COLO829 (cell line): ENCODE results near the gene IPPK.

Experiments used
- DNase-seq: peaks from one replicate; pipeline ENCODE4 v3.0.0; 2012; ENCODE audit warnings: low spot score

Gene IPPK

GRCh38 chr9:92669890-92670708, at the start of gene IPPK:
IPPK (minus strand) TSS chr9:92670131; CDS start chr9:92669988, 143 bp downstream.
- peak; percentile 100 for DNase-seq

- DNase-seq: no peak
Observed at GRCh38 chr9:92719028-92719647, 49.2 kb upstream of the IPPK start.

- no peak for DNase-seq
Observed at GRCh38 chr9:92718086-92719001, 48.4 kb upstream of the IPPK start.

GRCh38 chr9:92717201-92718085, 47.5 kb upstream of the IPPK start:
- DNase-seq: no peak

- peak; percentile 50 for DNase-seq
Observed at GRCh38 chr9:92716557-92716956, 46.6 kb upstream of the IPPK start.

GRCh38 chr9:92715488-92716231, 45.7 kb upstream of the IPPK start:
- DNase-seq: no peak

GRCh38 chr9:92714787-92715487, 45.0 kb upstream of the IPPK start:
- no peak for DNase-seq

- DNase-seq: no peak
Observed at GRCh38 chr9:92714016-92714415, 44.1 kb upstream of the IPPK start.

GRCh38 chr9:92713528-92713927, 43.6 kb upstream of the IPPK start:
- DNase-seq: no peak

GRCh38 chr9:92712767-92713166, 42.8 kb upstream of the IPPK start:
- DNase-seq: no peak

GRCh38 chr9:92711844-92712243, 41.9 kb upstream of the IPPK start:
- DNase-seq: no peak

GRCh38 chr9:92711146-92711545, 41.2 kb upstream of the IPPK start:
- peak; percentile 51 for DNase-seq

GRCh38 chr9:92710368-92710767, 40.4 kb upstream of the IPPK start:
- DNase-seq: no peak

- no peak for DNase-seq
Observed at GRCh38 chr9:92709954-92710353, 40.0 kb upstream of the IPPK start.

- no peak for DNase-seq
Observed at GRCh38 chr9:92709240-92709639, 39.3 kb upstream of the IPPK start.

- no peak for DNase-seq
Observed at GRCh38 chr9:92707530-92707929, 37.6 kb upstream of the IPPK start.

- no peak for DNase-seq
Observed at GRCh38 chr9:92706218-92706940, 36.4 kb upstream of the IPPK start.

- DNase-seq: no peak
Observed at GRCh38 chr9:92704528-92704927, 34.6 kb upstream of the IPPK start.

GRCh38 chr9:92696619-92697018, 26.7 kb upstream of the IPPK start:
- DNase-seq: no peak
